ENCODE results near the gene MAGEB1.

MAGEB1 gene

GRCh38 chrX:30283456-30284200 is 36.7 kb downstream of the MAGEB1 start:
- Histone ChIP-seq H3K27ac (no peak overlapping the region), H3K4me3 (no peak overlapping the region)

- no peak overlapping the region for H3K4me3 ChIP-seq
- H3K27ac ChIP-seq: no peak overlapping the region
These were observed 49.7 kb downstream of the MAGEB1 start for GRCh38 chrX:30296408-30297254.

GRCh38 chrX:30301208-30301607 is 54.3 kb downstream of the MAGEB1 start:
- Histone ChIP-seq H3K27ac (no peak overlapping the region), H3K4me3 (no peak overlapping the region)
